Stomach (tissue), 9 donors: ENCODE data around the gene HUNK. TPM values are rescaled to one million over a fixed set of nuclear protein-coding genes. Genes with fewer than 3 reads are reported as not detected.
A peak's percentile ranks its signal among the peaks of the same experiment; 100 is the strongest.

Experiments used
- DNase-seq, 2 donors: peaks; one replicate each; pipeline versions ENCODE4 v3.0.0 to v3.0.0-alpha.2; 2013 to 2019
- H3K27ac ChIP-seq, 5 donors: fragments of 200-600 bp in 4 of 5; sonication (generic) in 4 of 5; one replicate each; pipeline ENCODE4 v1.5.1; 2013 to 2019; ENCODE audit warnings: mild to moderate bottlenecking in 1 of 5, moderate library complexity in 1 of 5
- H3K27me3 ChIP-seq, 3 donors: fragments of 200-600 bp; sonication (generic); one replicate each; pipeline ENCODE4 v1.5.1; 2017 to 2019; ENCODE audit warnings: mixed run types in 1 of 3
- H3K36me3 ChIP-seq, 4 donors: fragments of 200-600 bp; sonication (generic); 1 replicate in 3 of 4; 2 replicates in 1 of 4; pipeline ENCODE4 v1.5.1; 2016 to 2019
- H3K4me1 ChIP-seq, 4 donors: fragments of 200-600 bp; sonication (generic); one replicate each; pipeline ENCODE4 v1.5.1; 2016 to 2019
- H3K4me3 ChIP-seq, 4 donors: fragments of 200-600 bp; sonication (generic) in 3 of 4; one replicate each; pipeline ENCODE4 v1.5.1; 2016 to 2019; ENCODE audit warnings: mild to moderate bottlenecking in 1 of 4
- H3K9me3 ChIP-seq, 4 donors: fragments of 200-600 bp; sonication (generic); one replicate each; pipeline ENCODE4 v1.5.1; 2016 to 2019
- CTCF ChIP-seq, 7 experiments: fragments of 450-650 bp in 4 of 7; fragments of 200-600 bp in 3 of 7; sonication (generic) in 3 of 7; IDR thresholded peaks; one replicate each; pipeline ENCODE4 v1.5.1; 2016 to 2019; ENCODE audit warnings: antibody characterized with exemption in 7 of 7, control low read depth in 2 of 7, mild to moderate bottlenecking in 1 of 7
- EP300 ChIP-seq: sonication (generic); formaldehyde crosslinking; IDR thresholded peaks from one replicate; pipeline ENCODE4 v1.6.1; 2017; ENCODE audit warnings: antibody characterized with exemption
- POLR2A ChIP-seq, 4 donors: fragments of 450-650 bp; IDR thresholded peaks; one replicate each; pipeline ENCODE4 v1.6.1; 2016; ENCODE audit warnings: antibody characterized with exemption in 4 of 4, control low read depth in 2 of 4, mild to moderate bottlenecking in 1 of 4, moderate library complexity in 1 of 4
- POLR2AphosphoS5 ChIP-seq, 3 donors: sonication (generic); formaldehyde crosslinking; IDR thresholded peaks; one replicate each; pipeline ENCODE4 v1.6.1; 2016; ENCODE audit warnings: antibody characterized with exemption in 3 of 3
- WGBS, 5 donors: extraction: QIAGEN DNeasy Blood & Tissue Kit in 3 of 5; methylation state at CpG; one replicate each; pipeline versions ENCODE4 v1.1.5 to v1.1.7; 2013 to 2018; 5-methylcytosine and 5-hydroxymethylcytosine counted together
- intact Hi-C: fragments of 100-400 bp; cut with DNase I; formaldehyde crosslinking; loops from one replicate; pipeline ENCODE4 v1.15.1; 2023; ENCODE audit warnings: low total_unique reads
- polyA plus RNA-seq, 3 donors: library from polyadenylated mRNA; stranded (reverse); fragments of 200-250 nt; gene quantifications; one replicate each; pipeline ENCODE4 v1.2.3, GENCODE V29; 2013
- total RNA-seq, 5 donors: library from RNA; depleted of rRNA; stranded (reverse); fragments of >200 nt; gene quantifications; one replicate each; pipeline versions ENCODE4 v1.1.0 to v1.2.3, GENCODE V29; 2014 to 2016
- donor health status: healthy with polysubstance abuse.
- donor health status: Bipolar disorder and iron deficiency.
- donor health status: healthy.

HUNK gene
- total and polyA plus RNA-seq, 8 donors, result 0.13 to 4.1 (median 1.3) TPM; not detected in 2

- Histone ChIP-seq H3K4me3 (no peak overlapping the region), H3K9me3 (no peaks in the 10 kb centered on the region), H3K36me3 (no peaks in the 10 kb centered on the region), H3K4me1 (peaks cover 0 to 18% (median 5%) of the 10 kb centered on the region in 4 donors), H3K27ac (no peak overlapping the region), H3K27me3 (peaks cover 0 to 4% (median 0%) of the 10 kb centered on the region in 3 donors)
- TF ChIP-seq EP300, result no peak
- TF ChIP-seq CTCF (IDR thresholded peaks at IDR 0.05), result no peak
- no peak for TF ChIP-seq POLR2A (IDR thresholded peaks at IDR 0.05)
- no peak for TF ChIP-seq POLR2AphosphoS5 (IDR thresholded peaks at IDR 0.05)
- WGBS, 5 donors, result 72 to 91% (median 86%) methylated on average over 7 of the region's 7 CpGs
- no peak for DNase-seq
- intact Hi-C loops, result no loop called here
Measured at GRCh38 chr21:31896019-31896418, 23.2 kb downstream of the HUNK start.

- 74 to 89% (median 87%) methylated on average over 3 of the region's 3 CpGs for WGBS, 5 donors
Measured at GRCh38 chr21:31897311-31897710, 24.5 kb downstream of the HUNK start.

GRCh38 chr21:31898933-31899630, 26.3 kb downstream of the HUNK start:
- no peak for TF ChIP-seq EP300
- H3K4me3 ChIP-seq, result no peak overlapping the region
- DNase-seq, result peak in 1 of 2 donors; percentile 20
- H3K36me3 ChIP-seq, result no peaks in the 10 kb centered on the region
- no peaks in the 10 kb centered on the region for H3K9me3 ChIP-seq
- H3K4me1 ChIP-seq, result peaks cover 0 to 22% (median 9%) of the 10 kb centered on the region in 4 donors
- intact Hi-C loops, result no loop called here
- WGBS, 5 donors, result 26 to 34% (median 32%) methylated on average over 9 of the region's 9 CpGs
- H3K27ac ChIP-seq, result no peak overlapping the region
- no peaks in the 10 kb centered on the region for H3K27me3 ChIP-seq

More at GRCh38 chr21:31897311-31897710, 24.5 kb downstream of the HUNK start:
- no peaks in the 10 kb centered on the region for H3K36me3 ChIP-seq
- peaks cover 0 to 4% (median 0%) of the 10 kb centered on the region in 3 donors for H3K27me3 ChIP-seq
- no peaks in the 10 kb centered on the region for H3K9me3 ChIP-seq
- peak overlapping the region in 1 of 5 donors; percentile 10 for H3K27ac ChIP-seq
- peaks cover 0 to 22% (median 9%) of the 10 kb centered on the region in 4 donors for H3K4me1 ChIP-seq
- intact Hi-C loops, result no loop called here
- H3K4me3 ChIP-seq, result no peak overlapping the region
- peak in 1 of 2 donors; percentile 47 for DNase-seq
- no peak for TF ChIP-seq CTCF (IDR thresholded peaks at IDR 0.05)
- no peak for TF ChIP-seq POLR2A (IDR thresholded peaks at IDR 0.05)
- no peak for TF ChIP-seq EP300
- TF ChIP-seq POLR2AphosphoS5 (IDR thresholded peaks at IDR 0.05), result peak in 1 of 3 donors; percentile 3

GRCh38 chr21:31900121-31900895, 27.5 kb downstream of the HUNK start:
- DNase-seq, result peak; percentile 61 to 88
- no peak for TF ChIP-seq EP300
- peak in 1 of 3 donors; percentile 62 for TF ChIP-seq POLR2AphosphoS5 (IDR thresholded peaks at IDR 0.05)
- TF ChIP-seq CTCF (IDR thresholded peaks at IDR 0.05), result no peak
- TF ChIP-seq POLR2A (IDR thresholded peaks at IDR 0.05), result no peak
- intact Hi-C loops, result no loop called here
- Histone ChIP-seq H3K36me3 (no peaks in the 10 kb centered on the region), H3K9me3 (no peaks in the 10 kb centered on the region), H3K4me1 (peaks cover 0 to 22% (median 9%) of the 10 kb centered on the region in 4 donors), H3K27me3 (no peaks in the 10 kb centered on the region), H3K4me3 (no peak overlapping the region), H3K27ac (peak overlapping the region in 2 of 5 donors; percentile 33 to 58)
- WGBS, 5 donors, result 38 to 67% (median 50%) methylated on average over 14 to 15 of the region's 15 CpGs
